CD4-positive, alpha-beta T cell treated with Interleukin-6 at 100 ng/mL for 8 hours (primary cell): ENCODE data around the gene CABCOCO1.

Source experiments
- DNase-seq: peaks from one replicate; pipeline ENCODE4 v3.0.0-alpha.2; 2020; ENCODE audit warnings: mixed read lengths, low spot score

Gene CABCOCO1

DNA sequence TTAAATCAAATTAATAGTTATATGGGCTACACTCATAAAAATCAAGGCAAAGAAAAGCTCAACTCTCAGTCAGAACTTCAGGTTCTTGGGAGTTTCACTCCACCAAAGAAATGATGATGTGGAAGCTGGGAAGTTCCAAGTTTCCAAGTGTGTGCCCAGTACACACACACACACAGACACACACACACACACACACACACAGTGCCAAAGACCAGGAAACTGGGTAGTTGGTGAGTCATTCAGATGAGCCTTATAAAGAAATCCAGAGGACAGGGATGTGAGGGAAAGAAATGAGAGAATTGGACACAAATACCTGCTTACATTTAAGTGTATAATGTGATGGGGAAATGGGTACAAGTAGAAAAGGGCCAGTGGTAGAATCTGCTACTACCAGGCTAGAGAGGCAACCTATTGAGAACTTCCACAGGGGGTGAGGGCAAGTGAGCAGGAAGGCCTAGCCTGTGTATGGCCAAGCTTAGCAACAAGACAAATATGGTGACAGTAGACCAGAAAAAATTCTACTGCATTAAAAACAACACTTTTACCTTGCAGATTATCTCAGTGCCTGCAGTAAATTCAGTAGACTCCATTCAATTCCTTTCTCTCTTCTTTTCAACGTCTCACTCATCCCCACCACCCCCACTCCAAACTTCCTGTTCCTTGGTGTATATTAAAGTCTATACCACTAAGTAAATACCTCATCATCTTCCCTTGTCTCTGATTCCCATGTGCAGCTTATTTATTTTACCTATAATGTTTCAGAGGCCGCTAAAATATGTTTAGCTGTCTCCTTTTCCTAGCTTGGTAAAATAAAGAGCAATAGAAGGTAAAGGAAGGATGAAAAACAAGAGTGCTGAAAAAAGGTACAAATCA lies 95.0 kb downstream of the CABCOCO1 start:
- DNase-seq: no peak

DNA sequence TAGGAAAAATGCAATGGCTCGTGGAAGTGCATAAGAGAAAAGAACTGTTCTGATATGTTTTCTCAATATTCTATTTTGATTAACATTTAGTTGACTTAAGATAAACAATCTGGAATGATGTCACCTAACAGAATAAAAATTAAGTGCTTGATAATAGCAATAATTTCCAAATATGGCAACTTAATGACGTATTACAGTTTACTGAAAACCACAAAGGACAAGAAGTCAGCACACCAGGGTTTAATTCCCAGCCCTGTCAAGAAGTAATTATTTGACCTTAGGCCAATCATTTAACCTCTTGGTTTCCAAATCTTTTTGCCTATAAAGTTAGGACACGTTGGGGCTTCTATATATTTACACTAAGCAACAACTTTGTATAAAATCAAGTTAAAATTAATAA lies 95.7 kb downstream of the CABCOCO1 start:
- no peak for DNase-seq

DNA sequence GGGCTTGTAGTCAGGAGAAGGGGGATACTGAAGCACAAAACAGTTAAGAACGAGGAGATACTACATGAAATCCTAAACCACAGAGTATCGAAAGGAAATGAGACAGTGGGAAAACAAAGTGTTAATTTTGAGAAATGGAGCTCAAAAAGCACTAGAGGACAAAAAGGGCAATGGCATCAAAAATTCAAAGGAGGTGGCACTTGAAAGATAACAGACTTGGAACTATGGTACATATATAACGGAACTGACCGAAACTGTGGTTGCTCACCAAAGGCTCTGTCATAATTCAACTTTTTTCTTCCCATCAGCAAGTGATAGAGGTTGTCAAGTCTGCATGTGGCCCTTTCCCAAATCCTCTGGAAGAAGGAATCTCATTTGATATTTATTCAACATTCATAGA lies 97.0 kb downstream of the CABCOCO1 start:
- no peak for DNase-seq

DNA sequence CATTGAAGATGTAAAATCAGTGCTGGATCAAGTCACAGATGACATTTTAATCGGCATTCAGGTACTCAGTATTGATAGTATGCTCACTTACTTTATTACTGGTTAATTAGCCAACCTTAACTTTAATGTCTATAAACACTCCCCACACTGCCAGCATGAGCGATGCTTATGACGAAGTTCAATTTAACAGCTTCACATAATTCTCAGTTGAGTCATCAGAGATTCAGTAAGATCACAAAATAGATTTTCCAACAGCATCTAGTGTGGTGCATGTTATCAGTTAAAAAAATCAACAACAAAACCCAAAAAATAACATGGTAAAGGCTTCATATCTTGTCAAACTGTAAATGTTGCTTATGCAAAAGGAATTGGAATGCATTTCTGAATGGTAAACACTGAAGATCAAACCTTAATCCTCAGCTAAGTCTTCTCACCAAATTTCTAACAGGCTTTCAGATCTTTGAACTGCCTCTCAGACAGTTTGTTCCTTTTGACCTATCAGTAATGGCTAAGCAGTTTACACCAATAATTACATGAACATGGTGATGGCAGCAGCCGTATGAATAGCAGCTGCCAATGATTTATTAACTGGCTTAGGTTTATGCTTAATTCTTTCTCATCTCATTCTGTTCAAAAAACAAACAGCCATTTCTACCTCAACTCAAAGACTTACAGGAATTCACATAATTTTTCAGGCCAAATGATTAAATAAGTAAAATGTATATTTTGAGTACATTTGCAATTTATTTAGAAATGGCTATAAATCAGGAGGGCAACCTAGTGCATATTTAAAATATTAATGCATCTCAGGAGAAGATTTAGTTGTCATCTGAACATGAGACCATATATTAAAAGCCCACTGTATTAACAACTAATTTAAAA lies 98.5 kb downstream of the CABCOCO1 start:
- DNase-seq: no peak

DNA sequence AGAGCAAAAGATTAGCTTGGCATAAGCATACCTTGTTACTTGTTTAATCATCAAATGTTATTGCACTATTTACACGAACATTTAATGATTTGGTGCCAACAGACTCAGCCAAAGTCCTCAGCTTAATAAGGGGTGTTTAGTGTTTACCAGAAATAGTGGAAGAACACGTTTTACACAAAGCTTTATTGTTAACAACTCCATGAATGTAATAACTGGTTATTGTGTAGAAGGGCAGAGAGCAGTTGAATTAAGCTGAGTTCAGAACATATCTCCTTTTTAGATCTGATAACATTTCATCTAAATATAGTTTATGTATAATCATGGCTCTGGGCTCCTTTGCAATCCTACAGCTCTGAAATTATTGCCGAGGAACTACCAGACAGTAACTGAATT lies 99.1 kb downstream of the CABCOCO1 start:
- no peak for DNase-seq

DNA sequence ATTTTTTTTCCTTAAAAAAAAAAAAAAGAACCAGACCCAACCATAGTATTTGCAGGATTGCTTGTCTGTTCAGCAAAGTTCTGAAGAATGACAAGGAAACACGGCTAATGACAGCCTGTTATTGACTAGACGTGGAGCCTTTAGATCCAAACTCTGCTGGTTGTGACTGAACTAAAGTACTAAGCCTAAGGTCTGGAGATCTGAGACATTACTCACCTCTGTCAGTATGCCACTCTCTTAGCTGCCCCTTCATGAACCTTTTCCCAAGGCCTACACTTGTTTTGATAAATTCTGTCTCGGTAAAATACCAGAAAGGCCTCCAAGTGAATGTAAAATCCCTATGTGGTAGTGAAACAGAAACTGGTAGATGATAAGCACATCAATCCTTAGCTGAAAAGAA lies 101.0 kb downstream of the CABCOCO1 start:
- no peak for DNase-seq

DNA sequence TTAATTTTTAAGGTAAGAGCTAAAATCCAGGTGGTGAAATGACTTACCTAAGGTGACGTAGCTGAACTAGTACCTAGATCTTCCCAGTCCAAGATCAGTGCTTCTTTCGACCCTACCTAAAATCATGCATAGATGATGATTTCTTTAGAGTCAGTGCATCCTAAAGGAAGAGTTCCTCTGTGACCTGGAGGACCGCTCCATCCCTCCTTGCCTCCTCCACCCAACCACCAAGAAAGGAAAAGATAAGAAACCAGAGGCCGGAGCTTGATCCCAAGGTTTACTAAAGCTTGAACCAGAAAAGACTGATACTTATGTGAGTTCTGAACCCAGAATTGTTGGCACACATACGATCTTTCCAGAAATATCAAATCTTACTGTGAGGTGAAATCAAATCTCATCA lies 101.8 kb downstream of the CABCOCO1 start:
- DNase-seq: no peak

DNA sequence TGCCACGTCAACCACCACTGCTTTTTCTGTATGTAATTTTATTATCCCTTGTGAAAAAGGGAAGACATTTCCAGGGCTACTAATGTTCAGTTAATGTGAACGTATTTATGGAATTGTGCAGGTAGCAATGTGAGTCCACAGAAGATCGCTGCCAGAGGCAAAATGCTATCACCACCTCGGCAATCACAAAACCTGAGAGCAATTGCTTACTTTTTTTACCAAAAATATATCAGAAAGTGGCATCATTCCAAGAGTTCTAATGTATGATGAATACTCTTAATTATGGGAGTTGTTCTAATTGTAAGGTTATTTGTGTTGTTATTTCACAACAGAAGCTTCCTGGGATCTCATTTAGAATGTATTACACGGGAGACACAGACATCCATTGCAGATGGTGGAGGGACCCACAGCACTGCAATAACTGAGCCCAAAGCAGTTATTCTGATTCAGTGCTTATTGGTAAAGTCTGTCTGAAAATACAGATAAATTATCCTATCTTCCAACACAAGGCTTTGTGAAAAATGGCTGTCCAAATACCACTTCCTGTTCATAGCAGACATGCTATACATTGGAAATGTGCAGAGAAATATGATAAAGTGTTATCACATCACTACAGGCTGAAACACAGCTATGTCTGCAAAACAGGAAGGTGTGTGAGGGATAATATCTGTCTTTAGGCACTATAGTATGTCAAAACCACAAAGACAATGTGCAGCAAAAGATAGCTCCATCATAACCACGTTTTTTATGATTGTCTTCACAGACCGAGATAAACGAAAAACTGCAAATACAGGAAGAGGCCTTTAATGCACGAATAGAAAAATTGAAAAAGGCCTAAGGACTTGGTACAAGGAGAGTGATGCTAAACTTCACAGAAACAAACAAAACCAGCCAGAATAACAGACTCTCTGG lies 102.7 kb downstream of the CABCOCO1 start:
- peak; percentile 18 for DNase-seq

DNA sequence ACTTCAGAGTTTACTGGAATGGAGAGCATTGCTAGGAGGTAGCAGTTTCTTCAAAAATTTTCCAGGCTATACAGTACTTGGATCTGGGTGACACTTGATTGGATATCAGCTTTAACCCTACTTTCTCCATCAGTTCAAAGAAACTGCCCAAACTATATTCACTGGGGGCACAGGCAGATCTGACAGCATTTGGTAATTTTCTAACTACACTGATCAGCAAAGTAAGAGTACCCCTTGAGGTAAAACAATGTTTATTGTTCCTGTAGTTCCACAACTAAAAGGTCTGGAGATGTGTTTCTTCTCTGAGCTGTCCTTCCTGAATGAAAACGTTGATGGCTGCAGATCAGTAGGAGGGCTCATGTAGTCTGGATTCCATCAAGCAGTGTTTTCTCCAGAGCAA lies 104.2 kb downstream of the CABCOCO1 start:
- no peak for DNase-seq

DNA sequence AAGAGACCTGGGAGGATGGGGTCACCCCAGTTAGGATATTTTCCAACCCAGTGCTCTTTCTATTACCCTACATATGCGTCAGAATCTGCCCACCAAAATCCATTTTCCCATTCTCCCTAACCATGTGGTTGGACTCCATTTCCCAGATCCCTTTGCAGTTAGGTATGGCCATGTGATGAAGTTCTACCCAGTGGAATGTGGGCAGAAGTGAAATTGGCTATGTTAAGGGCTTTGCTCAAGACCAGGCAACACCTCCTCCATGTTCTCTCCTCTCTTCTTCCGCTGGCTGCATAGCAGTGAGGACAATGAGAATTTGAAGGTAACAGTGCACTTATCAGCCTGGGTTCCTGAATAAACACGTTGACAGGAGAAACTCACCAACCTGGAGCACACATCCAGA lies 111.3 kb downstream of the CABCOCO1 start:
- no peak for DNase-seq

DNA sequence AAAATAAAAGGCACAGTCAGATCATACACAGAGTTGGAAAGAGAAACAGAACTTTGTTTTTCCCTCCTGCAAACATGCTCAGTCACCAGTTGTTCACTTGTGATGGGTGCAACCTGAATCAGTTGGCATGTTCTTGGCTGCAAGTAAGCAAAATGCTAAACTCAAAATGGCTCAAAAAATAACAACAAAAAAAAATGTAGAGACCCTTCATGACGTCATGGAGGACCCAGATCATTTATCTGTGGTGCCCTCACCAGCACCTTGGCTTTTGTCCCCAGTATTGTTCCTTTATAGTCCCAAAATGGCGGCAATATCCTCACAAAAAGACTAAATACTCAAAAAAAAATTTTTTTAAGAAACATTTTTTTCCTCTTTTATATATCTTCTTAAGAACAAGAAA lies 112.4 kb downstream of the CABCOCO1 start:
- no peak for DNase-seq

DNA sequence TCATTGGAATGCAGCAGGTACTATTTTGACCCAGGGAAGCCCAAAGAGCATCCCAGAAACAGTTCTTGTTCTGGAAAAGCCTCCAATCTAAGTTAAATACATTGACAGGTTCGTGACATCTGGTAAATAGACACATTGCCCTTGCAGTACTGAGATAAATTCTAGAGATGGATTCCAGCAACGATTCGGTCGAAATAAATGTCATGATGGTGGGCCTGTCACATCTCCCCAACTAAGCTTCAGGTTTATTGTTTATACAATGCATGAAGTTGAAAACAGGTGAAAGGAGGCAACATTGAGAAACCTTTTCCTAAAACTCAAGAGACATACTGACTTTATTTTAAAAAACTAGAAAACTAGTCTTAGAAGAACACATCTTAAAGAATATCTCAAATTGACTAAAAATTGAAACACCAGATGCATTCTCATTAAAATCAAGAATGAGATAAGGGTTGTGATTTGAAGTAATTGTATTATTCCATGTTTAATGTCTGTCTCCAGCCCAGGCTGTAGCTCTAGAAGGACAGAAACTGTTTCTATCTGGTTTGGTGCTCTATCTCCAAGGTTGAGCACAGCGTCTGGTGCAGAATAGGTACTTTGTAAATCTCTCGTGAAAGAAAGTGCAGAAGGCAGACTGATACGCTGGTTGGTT lies 114.0 kb downstream of the CABCOCO1 start:
- no peak for DNase-seq

DNA sequence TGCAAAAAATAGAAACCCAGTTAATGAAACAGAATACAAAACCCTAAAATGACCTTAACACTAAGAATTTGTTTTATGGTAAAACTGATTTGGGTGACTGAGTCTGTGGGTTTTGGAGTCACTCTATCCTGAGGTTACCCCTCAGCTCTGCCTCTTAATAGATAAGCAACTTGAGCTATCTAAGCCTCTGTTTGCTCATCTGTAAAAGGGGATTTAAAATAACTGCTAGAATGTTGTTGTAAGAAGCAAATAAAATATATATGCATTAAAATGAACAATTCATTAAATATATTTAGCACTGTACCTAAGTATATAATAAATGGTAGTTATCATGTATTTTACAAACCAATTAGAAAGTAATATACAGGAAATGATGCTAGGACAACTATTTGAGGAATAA lies 115.4 kb downstream of the CABCOCO1 start:
- DNase-seq: no peak

DNA sequence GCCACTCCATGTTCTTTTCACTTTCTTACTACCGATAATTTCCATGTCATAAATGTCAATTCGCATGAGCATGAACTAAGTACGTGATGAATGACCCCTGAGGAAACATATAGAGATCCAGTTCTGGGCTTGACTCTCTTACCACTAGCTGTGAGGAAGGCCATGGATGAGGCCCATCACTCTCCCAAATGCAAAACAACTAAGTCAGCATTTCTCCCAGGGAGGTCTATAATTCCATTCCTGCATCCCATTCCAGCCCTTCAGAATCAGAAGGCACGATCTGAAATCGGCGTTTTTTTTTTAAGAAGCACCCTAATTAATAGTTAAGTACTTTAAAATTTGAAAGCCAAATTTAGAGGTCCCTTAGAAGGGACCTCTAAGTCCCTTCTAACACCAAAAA lies 116.5 kb downstream of the CABCOCO1 start:
- DNase-seq: no peak

DNA sequence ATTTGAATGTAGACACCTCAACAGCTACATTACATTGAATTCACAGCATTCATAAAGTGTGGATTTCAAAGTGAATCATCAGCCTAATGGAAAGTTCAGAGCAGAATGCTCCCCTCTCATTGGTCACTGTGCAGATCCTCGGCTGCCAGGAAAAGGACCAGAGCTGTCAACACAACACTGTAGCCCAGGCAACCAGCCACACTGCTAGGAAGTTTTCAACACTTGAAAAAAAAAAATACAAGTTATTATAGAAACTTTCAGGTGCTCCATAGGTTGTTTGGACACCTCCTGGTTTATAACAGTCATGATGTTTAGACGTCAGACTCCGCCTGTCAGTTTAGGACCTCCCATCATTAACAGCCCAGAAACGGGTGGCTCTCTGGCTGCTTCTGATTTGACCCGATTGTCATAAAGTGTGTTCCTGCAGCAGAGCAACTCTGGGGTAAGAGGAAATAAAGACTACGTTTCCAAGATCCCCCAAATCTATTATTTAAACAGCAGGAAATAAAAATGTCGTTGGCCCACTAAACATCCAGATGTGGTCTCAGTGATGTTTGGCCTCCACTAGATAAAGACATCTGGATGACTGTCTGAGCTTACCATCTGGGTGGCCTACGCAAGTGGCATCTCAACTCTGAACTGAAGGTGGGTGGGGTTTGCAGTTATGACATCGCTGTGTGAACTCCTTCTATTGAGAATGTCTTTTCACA lies 117.4 kb downstream of the CABCOCO1 start:
- no peak for DNase-seq

DNA sequence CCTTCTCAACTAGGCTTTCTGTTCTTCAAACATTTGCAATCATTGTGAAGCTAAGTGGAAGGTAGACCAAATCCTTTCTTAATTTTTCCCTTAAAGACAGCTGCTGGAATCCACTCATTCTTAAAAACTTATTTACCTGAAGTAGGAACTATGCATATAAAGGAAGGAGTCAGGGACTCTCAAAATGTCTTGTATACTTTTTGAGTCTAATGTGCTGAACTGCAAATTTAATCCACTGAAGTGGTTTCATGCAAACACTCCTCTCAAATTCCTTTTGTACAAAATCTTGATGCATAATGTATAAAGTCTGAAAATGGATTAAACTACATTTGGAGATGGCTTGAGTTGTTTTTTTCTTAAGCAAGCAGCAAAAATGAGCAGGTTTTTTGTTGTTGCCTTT lies 118.0 kb downstream of the CABCOCO1 start:
- DNase-seq: no peak

DNA sequence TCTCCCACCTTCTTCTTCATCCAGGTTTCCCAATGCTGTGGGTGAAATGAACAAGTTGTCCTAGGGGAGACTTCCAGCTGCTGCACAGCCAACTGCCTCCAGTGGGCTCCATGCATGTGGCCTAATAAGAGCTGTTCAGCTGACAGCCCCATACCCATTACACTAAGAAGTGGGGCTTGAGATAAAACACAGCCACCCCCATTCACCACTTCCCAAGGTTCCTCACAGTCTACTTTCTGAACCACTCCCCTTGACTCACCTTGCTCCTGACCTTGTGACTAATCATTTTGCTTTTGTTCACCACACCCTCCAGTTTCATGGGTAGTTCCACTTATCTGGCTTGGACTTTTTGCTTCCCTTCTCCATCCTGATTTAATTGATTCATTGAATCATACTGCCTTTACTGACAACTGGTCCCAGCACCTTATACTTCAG lies 119.3 kb downstream of the CABCOCO1 start:
- no peak for DNase-seq

DNA sequence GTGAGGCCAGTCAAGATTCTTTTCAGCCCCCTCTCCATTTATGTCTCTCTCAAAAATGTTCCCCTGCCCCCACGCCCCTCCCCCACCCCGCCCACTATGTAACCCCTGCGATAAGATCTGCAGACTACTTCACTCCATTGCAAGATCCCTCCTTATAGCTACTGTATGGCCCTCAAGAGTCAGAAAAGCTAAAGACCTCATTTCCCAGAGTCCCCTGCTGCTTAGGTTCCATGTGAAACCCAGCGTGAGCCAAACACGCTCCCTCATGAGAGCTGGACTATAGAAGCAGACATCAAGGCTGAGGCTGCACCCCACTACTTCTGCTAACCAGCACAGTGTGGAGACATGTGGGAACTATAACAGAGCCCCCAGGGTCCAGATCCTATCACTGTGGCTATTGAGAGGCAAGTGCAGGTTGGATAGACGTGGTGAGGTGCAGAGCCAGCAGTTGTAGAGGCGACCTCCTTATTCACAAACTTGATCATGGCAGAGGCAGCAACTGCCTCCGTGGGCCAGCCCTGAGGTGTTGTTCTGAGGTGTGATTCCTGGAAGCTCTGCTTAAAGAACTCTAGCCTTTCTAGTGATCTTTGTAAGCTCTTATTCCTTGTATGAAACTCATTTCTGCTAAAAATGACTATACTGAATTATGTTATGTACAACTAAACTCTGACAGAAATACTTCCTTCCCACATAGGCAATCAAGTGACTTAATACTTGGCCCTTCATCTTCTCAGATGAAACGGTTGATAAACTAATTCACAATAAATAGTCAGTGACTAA lies 121.8 kb downstream of the CABCOCO1 start:
- no peak for DNase-seq

DNA sequence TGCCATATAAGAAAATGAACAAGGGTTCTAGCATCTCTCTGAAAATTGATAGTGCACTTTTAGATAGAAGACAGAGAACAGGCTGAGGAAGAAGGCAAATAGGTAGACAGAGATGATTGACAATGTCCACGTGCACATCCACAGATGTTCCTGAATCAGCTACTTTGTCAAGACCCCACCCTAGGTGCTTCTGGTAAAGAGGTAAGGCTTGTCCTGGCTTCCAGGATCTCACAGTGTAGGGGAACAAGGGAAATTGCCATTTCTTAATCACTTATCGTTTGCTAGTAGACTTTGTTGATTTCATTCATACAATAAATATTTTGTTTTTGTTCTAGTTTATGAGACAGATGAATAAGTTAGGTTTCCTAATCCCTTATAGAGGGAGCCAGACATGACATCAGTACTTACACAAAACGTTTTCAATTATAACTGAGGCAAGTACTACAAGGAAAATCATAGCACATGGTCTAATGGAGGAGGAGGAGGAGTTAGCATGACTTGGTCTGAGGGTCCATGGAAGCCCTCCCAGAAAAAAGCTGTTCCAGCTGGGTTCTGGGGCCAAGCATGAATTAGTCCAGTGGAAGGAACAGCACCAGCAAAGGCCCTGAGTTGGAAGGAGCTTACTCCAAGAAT lies 122.9 kb downstream of the CABCOCO1 start:
- no peak for DNase-seq

DNA sequence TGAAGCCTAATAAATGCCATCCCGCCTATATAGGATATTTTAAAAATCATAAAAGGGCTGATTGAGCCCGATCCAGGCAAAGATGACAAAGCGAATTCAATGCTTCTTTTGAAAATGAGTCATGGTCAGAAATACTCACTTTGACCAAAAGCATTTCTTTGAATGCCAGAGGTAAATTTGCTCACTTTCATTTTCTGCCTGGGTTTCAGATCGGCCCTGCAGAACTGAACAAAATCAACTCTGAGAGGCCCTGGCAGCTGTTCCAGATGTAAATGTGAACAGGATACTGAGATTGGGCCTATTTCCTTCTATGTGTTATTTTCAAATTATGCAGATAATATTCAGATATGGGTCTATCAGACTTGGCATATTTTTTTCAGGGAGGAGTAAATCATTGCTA lies 124.0 kb downstream of the CABCOCO1 start:
- DNase-seq: no peak
